Smooth muscle cell (in vitro differentiated cells): ENCODE measurements around the gene PCDHGA1. TPM values are rescaled to one million over a fixed set of nuclear protein-coding genes. Genes with fewer than 3 reads are reported as not detected.

Experiments
- DNase-seq: peaks from one replicate; lab custom pipeline; 2025; ENCODE audit not compliant: unreplicated experiment; lab: John Stamatoyannopoulos, UW
- H2AFZ ChIP-seq: fragments of 200-600 bp; sonication (generic); 2 replicates; pipeline ENCODE4 v1.6.0; 2016; ENCODE audit warnings: antibody characterized with exemption, low read depth, mild to moderate bottlenecking
- H3F3A ChIP-seq: fragments of 200-600 bp; sonication (generic); 2 replicates; pipeline ENCODE4 v1.6.0; 2017; ENCODE audit warnings: antibody characterized with exemption, low read depth
- H3K27ac ChIP-seq: fragments of 200-600 bp; sonication (generic); 2 replicates; pipeline ENCODE4 v1.5.1; 2016; ENCODE audit warnings: low read depth, mild to moderate bottlenecking
- H3K27me3 ChIP-seq: fragments of 200-600 bp; sonication (generic); 2 replicates; pipeline ENCODE4 v1.6.1; 2016; ENCODE audit warnings: low read depth, mild to moderate bottlenecking
- H3K36me3 ChIP-seq: fragments of 200-600 bp; sonication (generic); 2 replicates; pipeline ENCODE4 v1.5.1; 2016; ENCODE audit warnings: low read depth
- H3K4me1 ChIP-seq: fragments of 200-600 bp; sonication (generic); 2 replicates; pipeline ENCODE4 v1.5.1; 2016; ENCODE audit warnings: low read depth
- H3K4me2 ChIP-seq: fragments of 200-600 bp; sonication (generic); 2 replicates; pipeline ENCODE4 v1.6.0; 2016; ENCODE audit warnings: mild to moderate bottlenecking
- H3K4me3 ChIP-seq: fragments of 200-600 bp; sonication (generic); 2 replicates; pipeline ENCODE4 v1.5.1; 2016; ENCODE audit warnings: mild to moderate bottlenecking
- H3K79me2 ChIP-seq: fragments of 200-600 bp; sonication (generic); 2 replicates; pipeline ENCODE4 v1.6.0; 2016; ENCODE audit warnings: low read depth, mild to moderate bottlenecking
- H3K9ac ChIP-seq: fragments of 200-600 bp; sonication (generic); 2 replicates; pipeline ENCODE4 v1.6.0; 2016; ENCODE audit warnings: low read depth
- H3K9me3 ChIP-seq: fragments of 200-600 bp; sonication (generic); replicated peaks from 2 replicates; pipeline ENCODE4 v1.5.1; 2016; ENCODE audit warnings: low read depth
- H4K20me1 ChIP-seq: fragments of 200-600 bp; sonication (generic); 2 replicates; pipeline ENCODE4 v1.6.0; 2016; ENCODE audit warnings: low read depth
- CTCF ChIP-seq: fragments of 200-600 bp; sonication (generic); IDR thresholded peaks from 2 replicates; pipeline ENCODE4 v1.5.1; 2017; ENCODE audit warnings: borderline replicate concordance, mild to moderate bottlenecking, antibody characterized with exemption; ENCODE audit not compliant: insufficient read depth, poor library complexity, severe bottlenecking
- WGBS: methylation state at CpG from one replicate; pipeline ENCODE4 v1.1.7; 2016; ENCODE audit warnings: low lambda C conversion rate; 5-methylcytosine and 5-hydroxymethylcytosine counted together
- polyA plus RNA-seq: library from polyadenylated mRNA; unstranded; fragments of >200 nt; fragmentation: Nextera tagmentation; extraction: Ambion mirVana; gene quantifications from 2 replicates; pipeline ENCODE4 v1.2.1, GENCODE V29; 2016
- total RNA-seq: library from RNA; depleted of rRNA; stranded (reverse); fragments of >200 nt; gene quantifications from 2 replicates; pipeline ENCODE4 v1.2.3, GENCODE V29; 2014

The PCDHGA1 gene
- total and polyA plus RNA-seq, 2 experiments from 2014 or later, result 0.05 to 0.63 TPM

- Histone ChIP-seq H3K9ac (peak overlapping the region; percentile 60), H3K27ac (peak overlapping the region; percentile 90), H3K9me3 (no peaks in the 10 kb centered on the region), H3F3A (peaks cover 46% of the 10 kb centered on the region), H3K27me3 (no peaks in the 10 kb centered on the region), H3K79me2 (peaks cover 7% of the 10 kb centered on the region), H3K4me3 (peak overlapping the region; percentile 33), H3K4me1 (peaks cover 28% of the 10 kb centered on the region), H3K4me2 (peak overlapping the region; percentile 82), H2AFZ (no peak overlapping the region), H4K20me1 (no peaks in the 10 kb centered on the region), H3K36me3 (peaks cover 3% of the 10 kb centered on the region)
- no peak for TF ChIP-seq CTCF
- no peak for DNase-seq
- 4% methylated on average over 7 of the region's 9 CpGs for WGBS
Observed at GRCh38 chr5:141508440-141508797, 178.1 kb downstream of the PCDHGA1 start.

GRCh38 chr5:141508798-141509611, 178.7 kb downstream of the PCDHGA1 start:
- Histone ChIP-seq H4K20me1 (no peaks in the 10 kb centered on the region), H3K4me1 (peaks cover 28% of the 10 kb centered on the region), H3K4me3 (peak overlapping the region; percentile 33), H3K36me3 (peaks cover 3% of the 10 kb centered on the region), H2AFZ (no peak overlapping the region), H3K4me2 (peak overlapping the region; percentile 82), H3K9me3 (no peaks in the 10 kb centered on the region), H3K27ac (peak overlapping the region; percentile 90), H3K27me3 (no peaks in the 10 kb centered on the region), H3F3A (peaks cover 46% of the 10 kb centered on the region), H3K9ac (peak overlapping the region; percentile 60), H3K79me2 (peaks cover 2% of the 10 kb centered on the region)
- DNase-seq, result peak; percentile 77
- TF ChIP-seq CTCF, result no peak
- WGBS, result 9% methylated on average over 15 of the region's 23 CpGs

- Histone ChIP-seq H3K9me3 (no peaks in the 10 kb centered on the region), H3K9ac (no peak overlapping the region), H3K27ac (peak overlapping the region; percentile 90), H2AFZ (no peak overlapping the region), H3K4me1 (peaks cover 40% of the 10 kb centered on the region), H3K79me2 (no peaks in the 10 kb centered on the region), H3K27me3 (no peaks in the 10 kb centered on the region), H4K20me1 (no peaks in the 10 kb centered on the region), H3F3A (peaks cover 56% of the 10 kb centered on the region), H3K4me2 (no peak overlapping the region), H3K36me3 (peaks cover 3% of the 10 kb centered on the region), H3K4me3 (no peak overlapping the region)
- WGBS, result 98% methylated on average over 9 of the region's 9 CpGs
- TF ChIP-seq CTCF, result no peak
- no peak for DNase-seq
Observed at GRCh38 chr5:141510160-141510559, 179.8 kb downstream of the PCDHGA1 start.
